ENCODE data around the gene MNX1.

The MNX1 gene

DNA sequence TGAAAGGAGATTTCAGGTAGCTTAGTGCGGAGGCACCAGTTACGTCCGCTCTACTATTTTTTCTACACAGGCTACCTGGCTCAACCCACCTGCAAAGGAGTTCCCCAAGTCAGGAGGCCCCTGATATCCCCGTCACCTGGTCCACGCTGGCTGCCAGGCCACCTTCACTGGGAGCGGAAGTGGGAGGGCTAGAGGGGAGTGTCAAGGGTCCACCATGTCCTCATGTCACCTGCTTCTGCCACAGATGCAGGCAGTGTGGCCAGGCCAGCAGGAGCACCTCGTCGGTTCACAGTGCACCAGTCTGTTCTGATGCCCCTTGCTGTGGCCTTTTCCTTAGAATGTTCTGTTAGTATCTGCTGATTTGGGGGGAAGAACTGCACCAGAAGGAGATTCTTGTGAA is 44.1 kb downstream of the MNX1 start:
- FAIRE-seq = no peak

GRCh38 chr7:156964971-156965370 is 45.5 kb downstream of the MNX1 start:
- FAIRE-seq = no peak

DNA sequence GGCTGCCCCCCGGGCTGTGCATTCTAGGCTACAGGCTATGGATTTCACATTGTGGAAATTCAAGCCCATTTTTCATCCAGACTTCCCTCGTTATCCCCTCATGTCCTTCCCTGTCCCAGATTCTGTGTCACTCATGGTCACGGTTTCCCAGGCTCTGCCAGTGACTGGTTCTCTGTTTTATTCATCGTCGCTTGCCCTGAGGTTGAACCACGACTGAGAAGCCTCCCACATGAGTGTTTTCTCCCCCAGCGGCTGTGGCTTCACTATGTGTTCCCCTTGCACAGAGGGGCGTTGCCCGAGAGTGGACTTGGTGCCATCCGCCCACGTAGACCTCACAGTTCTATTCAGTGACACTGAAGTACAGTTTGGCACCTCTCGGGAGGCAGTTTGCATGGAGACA is 47.0 kb downstream of the MNX1 start:
- no peak for FAIRE-seq

- no peak for FAIRE-seq
Observed at GRCh38 chr7:156962897-156963296, 47.6 kb downstream of the MNX1 start.

DNA sequence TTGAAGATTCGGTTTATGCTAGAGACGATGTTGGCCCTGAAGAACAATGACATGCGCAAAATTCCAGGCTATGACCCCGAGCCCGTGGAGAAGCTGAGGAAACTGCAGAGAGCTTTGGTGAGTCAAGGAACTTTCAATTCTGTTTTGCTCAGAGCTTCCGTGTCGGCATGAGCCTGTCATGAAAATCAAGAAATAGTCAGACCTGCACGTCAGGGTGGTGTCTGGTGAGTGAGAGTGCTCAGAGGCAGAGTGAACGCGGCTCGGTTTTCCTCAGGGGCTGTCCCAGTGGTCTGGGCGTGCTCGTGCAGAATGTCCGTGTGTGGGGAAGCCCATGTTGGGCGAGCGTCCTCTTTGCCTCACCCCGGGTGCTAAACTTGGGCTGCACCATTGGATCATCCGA is 48.3 kb downstream of the MNX1 start:
- no peak for FAIRE-seq

DNA sequence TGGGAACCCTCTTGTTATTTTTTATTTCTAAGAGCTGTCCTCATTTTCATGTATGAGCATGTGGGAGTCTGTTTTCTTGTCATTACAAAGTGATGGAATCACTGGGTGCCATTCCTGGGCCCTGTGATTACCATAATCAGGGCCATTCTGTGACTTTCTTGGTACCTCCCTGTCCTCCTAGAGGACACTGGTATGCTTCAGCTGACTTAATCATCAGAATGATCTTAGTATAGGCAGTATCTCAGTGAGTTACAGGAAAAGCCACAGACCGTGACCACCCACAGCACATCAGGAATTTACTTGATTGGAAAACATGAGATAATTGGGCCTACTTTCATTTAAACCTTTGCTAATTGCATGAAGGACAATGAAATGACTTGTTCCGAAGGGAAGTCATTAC is 53.7 kb downstream of the MNX1 start:
- FAIRE-seq = no peak

DNA sequence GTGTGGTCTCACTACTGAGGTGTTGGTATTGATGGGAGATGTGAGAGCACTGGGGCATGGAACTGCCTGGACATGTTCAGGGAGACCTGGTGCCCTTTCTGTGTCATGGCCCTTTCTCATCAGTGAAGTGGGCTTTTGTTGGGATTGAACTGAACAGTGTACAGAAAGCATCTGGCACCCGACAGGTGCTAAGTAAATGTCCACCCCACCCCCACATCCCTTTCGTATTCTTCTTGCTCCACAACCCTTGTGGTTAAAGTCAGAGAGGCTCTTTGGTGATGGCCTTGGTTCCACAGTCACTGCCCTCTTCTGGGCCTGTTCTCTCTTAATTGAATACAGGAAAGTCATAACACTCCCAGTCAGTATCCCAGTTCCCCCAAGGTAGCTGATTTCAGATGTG is 55.5 kb downstream of the MNX1 start:
- FAIRE-seq = no peak

Data from TTC549 (cell line).